Ecto neural progenitor cell (in vitro differentiated cells): ENCODE data around the gene ADAMTS4.

Experiments
- DNase-seq: peaks from one replicate; pipeline ENCODE4 v3.0.0-alpha.2; 2018; ENCODE audit warnings: low spot score

ADAMTS4 gene

DNA sequence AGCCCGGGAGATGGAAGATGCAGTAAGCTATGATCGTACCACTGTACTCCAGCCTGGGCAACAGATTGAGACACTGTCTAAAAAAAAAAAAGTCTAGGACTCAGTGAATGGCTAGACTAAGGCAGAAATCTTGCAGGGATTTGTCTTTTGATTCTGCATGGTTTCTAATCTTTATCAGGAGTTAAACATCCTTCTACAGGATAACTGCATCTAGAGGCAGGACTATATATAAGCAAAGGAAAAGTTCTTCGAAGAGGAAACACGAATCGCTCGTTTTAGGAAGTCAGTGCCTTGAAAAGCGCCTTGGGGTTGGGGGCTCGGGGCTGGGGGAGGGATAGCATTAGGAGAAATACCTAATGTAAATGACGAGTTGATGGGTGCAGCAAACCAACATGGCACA, 45.7 kb downstream of the ADAMTS4 start:
- no peak for DNase-seq

- DNase-seq, result no peak
Observed at GRCh38 chr1:161145832-161146231, 53.0 kb downstream of the ADAMTS4 start.

- DNase-seq, result no peak
Observed at GRCh38 chr1:161140755-161141400, 58.0 kb downstream of the ADAMTS4 start.

DNA sequence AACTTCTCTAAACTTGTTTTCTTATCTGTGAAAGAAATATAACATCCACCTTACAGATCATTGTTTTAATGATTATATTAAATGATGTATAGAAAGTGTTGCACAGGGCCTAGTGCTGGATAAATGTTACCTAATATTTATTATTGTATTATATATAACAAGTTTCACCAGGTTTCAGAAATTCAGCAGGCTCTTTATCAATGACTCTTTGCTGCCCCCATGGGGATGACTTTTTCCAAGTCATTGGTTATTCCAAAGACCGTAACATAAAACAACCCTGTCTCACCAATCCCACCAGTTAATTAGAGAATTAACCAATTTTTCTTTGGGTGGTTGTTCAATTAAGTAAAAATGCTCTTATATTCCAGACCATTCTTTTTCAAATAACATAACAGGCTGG, 59.1 kb downstream of the ADAMTS4 start:
- DNase-seq, result no peak

DNA sequence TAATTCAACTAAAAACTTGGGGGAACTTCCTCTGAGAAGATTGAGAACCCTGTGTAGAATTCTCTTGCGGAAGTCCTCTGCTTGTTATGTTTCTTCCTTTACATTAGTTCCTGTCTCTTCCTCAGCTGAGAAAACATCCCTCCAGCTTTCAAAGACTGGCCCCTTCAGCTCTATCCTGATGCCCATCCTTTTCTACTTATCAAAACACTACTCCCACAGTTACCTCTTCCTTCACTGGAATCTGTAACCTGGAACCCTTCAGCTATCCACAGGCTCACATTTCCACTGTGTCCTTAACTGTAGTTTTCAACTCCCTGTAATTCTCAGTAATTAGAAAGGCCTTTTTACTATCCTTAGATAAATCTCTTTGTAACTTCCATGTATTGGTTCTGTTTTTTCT, 60.4 kb downstream of the ADAMTS4 start:
- DNase-seq, result no peak

- no peak for DNase-seq
Observed at GRCh38 chr1:161137881-161138280, 61.0 kb downstream of the ADAMTS4 start.
